H1 (cell line): ENCODE data around the gene TRPV4. TPM values are rescaled to one million over a fixed set of nuclear protein-coding genes. Genes with fewer than 3 reads are reported as not detected.

Source experiments
- CTCF ChIA-PET: fragments of 300-600 bp; sonication (Branson Sonifier 250); formaldehyde crosslinking; loops from one replicate; lab custom pipeline; 2021; ENCODE audit not compliant: partially characterized antibody; lab: Charles Lee
- POLR2A ChIA-PET: fragments of 300-600 bp; sonication (Branson Sonifier 250); formaldehyde crosslinking; loops from one replicate; lab custom pipeline; 2021; ENCODE audit warnings: inconsistent platforms; ENCODE audit not compliant: partially characterized antibody; lab: Charles Lee
- DNase-seq, 2 experiments: peaks; one replicate each; pipeline versions ENCODE4 v3.0.0 to v3.0.0-alpha.2; 2010 to 2022; ENCODE audit warnings: low spot score in 2 of 2, low read depth in 1 of 2, mixed read lengths in 1 of 2
- FAIRE-seq: peaks from 2 replicates; lab custom pipeline; 2011; peaks lifted over from hg19 to GRCh38; lab: Jason Lieb, UNC
- H2AFZ ChIP-seq: 2 replicates; pipeline ENCODE4 v1.8.1; 2012; ENCODE audit warnings: low read length, inconsistent platforms
- H2AK5ac ChIP-seq: 2 replicates; pipeline ENCODE4 v1.6.1; 2013; ENCODE audit warnings: low read depth, low read length
- H2BK120ac ChIP-seq: replicated peaks from 2 replicates; pipeline ENCODE3; 2013; ENCODE audit warnings: low read depth, low read length, inconsistent platforms
- H2BK12ac ChIP-seq: 2 replicates; pipeline ENCODE4 v1.6.1; 2013; ENCODE audit warnings: low read depth, low read length
- H2BK15ac ChIP-seq: 2 replicates; pipeline ENCODE4 v1.6.1; 2013; ENCODE audit warnings: low read length
- H2BK20ac ChIP-seq: 2 replicates; pipeline ENCODE4 v1.6.1; 2013; ENCODE audit warnings: low read length
- H2BK5ac ChIP-seq: 2 replicates; pipeline ENCODE4 v1.6.1; 2013; ENCODE audit warnings: low read depth, low read length
- H3K14ac ChIP-seq: 2 replicates; pipeline ENCODE4 v1.6.1; 2013; ENCODE audit warnings: inconsistent platforms; ENCODE audit not compliant: insufficient read length
- H3K18ac ChIP-seq: 2 replicates; pipeline ENCODE4 v1.6.1; 2013; ENCODE audit warnings: low read length; ENCODE audit errors: extremely low read depth
- H3K23ac ChIP-seq: 2 replicates; pipeline ENCODE4 v1.6.1; 2013; ENCODE audit warnings: inconsistent platforms; ENCODE audit not compliant: insufficient read length
- H3K23me2 ChIP-seq: 2 replicates; pipeline ENCODE4 v1.6.1; 2013; ENCODE audit warnings: low read depth, low read length
- H3K27ac ChIP-seq: 2 replicates; pipeline ENCODE4 v1.6.1; 2011; ENCODE audit warnings: low read depth, low read length, inconsistent platforms
- H3K27me3 ChIP-seq, 4 experiments: replicated peaks in 1 of 4; 1 replicate in 1 of 4; 2 replicates in 3 of 4; pipeline versions ENCODE4 v1.6.1 to v1.8.1; 2011 to 2013; ENCODE audit warnings: low read length in 3 of 4, mild to moderate bottlenecking in 3 of 4, inconsistent platforms in 2 of 4, mixed read lengths in 2 of 4, moderate library complexity in 1 of 4; ENCODE audit not compliant: control insufficient read depth in 3 of 4, insufficient read depth in 3 of 4; ENCODE audit errors: extremely low read depth in 1 of 4
- H3K36me3 ChIP-seq, 4 experiments: 2 replicates each; pipeline versions ENCODE4 v1.6.1 to v1.8.1; 2011 to 2013; ENCODE audit warnings: mild to moderate bottlenecking in 4 of 4, low read length in 3 of 4, moderate library complexity in 2 of 4, control low read depth in 1 of 4, inconsistent platforms in 1 of 4; ENCODE audit not compliant: insufficient read depth in 4 of 4, control insufficient read depth in 2 of 4
- H3K4ac ChIP-seq: replicated peaks from 2 replicates; pipeline ENCODE3; 2013; ENCODE audit warnings: low read length, low read depth, mixed read lengths, inconsistent platforms; ENCODE audit not compliant: insufficient read length
- H3K4me1 ChIP-seq, 4 experiments: replicated peaks in 1 of 4; 1 replicate in 1 of 4; 2 replicates in 3 of 4; pipeline versions ENCODE4 v1.6.1 to v1.8.1; 2011 to 2013; ENCODE audit warnings: low read length in 3 of 4, inconsistent platforms in 2 of 4, mixed read lengths in 1 of 4; ENCODE audit not compliant: insufficient read depth in 4 of 4, control insufficient read depth in 3 of 4
- H3K4me2 ChIP-seq, 2 experiments: 2 replicates each; pipeline versions ENCODE4 v1.6.1 to v1.8.1; 2011 to 2013; ENCODE audit warnings: low read depth in 2 of 2, low read length in 2 of 2, control low read depth in 1 of 2, inconsistent platforms in 1 of 2, mild to moderate bottlenecking in 1 of 2; ENCODE audit not compliant: insufficient read depth in 1 of 2
- H3K4me3 ChIP-seq, 4 experiments: fragments of 200-600, 300-600 bp in 1 of 4; sonication (generic), shearing (Covaris generic), sonication (Bioruptor Twin) in 1 of 4; 2 replicates each; pipeline versions ENCODE4 v1.5.1 to v1.8.1; 2011 to 2016; ENCODE audit warnings: low read length in 4 of 4, low read depth in 3 of 4, control low read depth in 2 of 4, inconsistent platforms in 2 of 4, mild to moderate bottlenecking in 2 of 4, mixed read lengths in 1 of 4, moderate library complexity in 1 of 4; ENCODE audit not compliant: insufficient read depth in 2 of 4; ENCODE audit errors: extremely low read depth in 1 of 4
- H3K56ac ChIP-seq: replicated peaks from 2 replicates; pipeline ENCODE3; 2013; ENCODE audit warnings: low read depth, mild to moderate bottlenecking, mixed read lengths, low read length, inconsistent platforms; ENCODE audit not compliant: insufficient read length
- H3K79me1 ChIP-seq: 2 replicates; pipeline ENCODE4 v1.6.1; 2013; ENCODE audit warnings: low read depth, low read length, control low read depth
- H3K79me2 ChIP-seq, 2 experiments: 2 replicates each; pipeline versions ENCODE4 v1.6.1 to v1.8.1; 2012 to 2013; ENCODE audit warnings: low read length in 2 of 2, mild to moderate bottlenecking in 2 of 2, inconsistent platforms in 1 of 2; ENCODE audit not compliant: insufficient read depth in 2 of 2, control insufficient read depth in 1 of 2
- H3K9ac ChIP-seq, 4 experiments: replicated peaks in 1 of 4; 1 replicate in 1 of 4; 2 replicates in 3 of 4; pipeline versions ENCODE4 v1.6.1 to v1.8.1; 2011 to 2013; ENCODE audit warnings: low read depth in 3 of 4, low read length in 3 of 4, control low read depth in 2 of 4, mild to moderate bottlenecking in 2 of 4, moderate library complexity in 2 of 4, inconsistent platforms in 1 of 4; ENCODE audit errors: extremely low read depth in 1 of 4
- H3K9me3 ChIP-seq, 2 experiments: 2 replicates each; pipeline versions ENCODE4 v1.6.1 to v1.8.1; 2012 to 2013; ENCODE audit warnings: mild to moderate bottlenecking in 2 of 2, moderate library complexity in 2 of 2, control low read depth in 1 of 2, inconsistent platforms in 1 of 2, low read depth in 1 of 2, low read length in 1 of 2, mixed read lengths in 1 of 2; ENCODE audit not compliant: insufficient read depth in 2 of 2
- H4K20me1 ChIP-seq, 2 experiments: replicated peaks in 1 of 2; 2 replicates each; pipeline versions ENCODE3 to v1.8.1; 2011 to 2013; ENCODE audit warnings: inconsistent platforms in 2 of 2, low read length in 2 of 2, mild to moderate bottlenecking in 1 of 2; ENCODE audit not compliant: insufficient read depth in 2 of 2, control insufficient read depth in 1 of 2
- H4K5ac ChIP-seq: 2 replicates; pipeline ENCODE4 v1.6.1; 2013; ENCODE audit warnings: low read length, low read depth, mixed read lengths, inconsistent platforms; ENCODE audit not compliant: insufficient read length
- H4K8ac ChIP-seq: 2 replicates; pipeline ENCODE4 v1.8.0; 2013; ENCODE audit warnings: mild to moderate bottlenecking, moderate library complexity, low read length, inconsistent platforms; ENCODE audit not compliant: insufficient read depth; ENCODE audit errors: extremely low read depth
- H4K91ac ChIP-seq: replicated peaks from 2 replicates; pipeline ENCODE3; 2013; ENCODE audit warnings: low read length, mixed read lengths, inconsistent platforms; ENCODE audit not compliant: insufficient read length
- ASH2L ChIP-seq: fragments of 200-600, 300-600 bp; sonication (generic); IDR thresholded peaks from one replicate; pipeline ENCODE4 v1.7.1; 2017; ENCODE audit warnings: low read length
- ATF2 ChIP-seq: IDR thresholded peaks from 2 replicates; pipeline ENCODE4 v1.6.1; 2012; ENCODE audit warnings: low read length, inconsistent platforms
- BCL11A ChIP-seq, 2 experiments: IDR thresholded peaks; one replicate each; pipeline ENCODE4 v1.6.1; 2011; ENCODE audit warnings: low read depth in 2 of 2, low read length in 2 of 2, mild to moderate bottlenecking in 2 of 2
- BRCA1 ChIP-seq: IDR thresholded peaks from 2 replicates; pipeline ENCODE4 v1.6.1; 2012; ENCODE audit warnings: low read depth, low read length, improper control_type of control experiment
- CREB1 ChIP-seq: IDR thresholded peaks from 2 replicates; pipeline ENCODE4 v1.6.1; 2012; ENCODE audit warnings: inconsistent platforms
- CTBP2 ChIP-seq: IDR thresholded peaks from 2 replicates; pipeline ENCODE4 v1.7.0; 2011; ENCODE audit warnings: borderline replicate concordance, mild to moderate bottlenecking, moderate library complexity, mixed read lengths, low read length; ENCODE audit not compliant: insufficient read depth, insufficient read length
- EZH2 ChIP-seq: fragments of 200-600 bp; sonication (generic); IDR thresholded peaks from 2 replicates; pipeline ENCODE4 v1.7.1; 2012; ENCODE audit warnings: low read depth, mild to moderate bottlenecking, moderate library complexity, low read length, inconsistent platforms; ENCODE audit not compliant: severe bottlenecking
- FOSL1 ChIP-seq: IDR thresholded peaks from 2 replicates; pipeline ENCODE4 v1.6.1; 2011; ENCODE audit warnings: mild to moderate bottlenecking, low read depth, low read length, moderate library complexity; ENCODE audit not compliant: insufficient read depth
- GTF2F1 ChIP-seq: IDR thresholded peaks from 2 replicates; pipeline ENCODE4 v1.6.1; 2012; ENCODE audit warnings: low read depth, low read length, improper control_type of control experiment, borderline replicate concordance
- POU5F1 ChIP-seq: IDR thresholded peaks from 2 replicates; pipeline ENCODE4 v1.6.1; 2011; ENCODE audit warnings: low read depth, mild to moderate bottlenecking, low read length, moderate library complexity
- RFX5 ChIP-seq: IDR thresholded peaks from 2 replicates; pipeline ENCODE4 v1.6.1; 2011; ENCODE audit warnings: low read depth, low read length, improper control_type of control experiment, borderline replicate concordance
- USF2 ChIP-seq: IDR thresholded peaks from 2 replicates; pipeline ENCODE4 v1.6.1; 2011; ENCODE audit warnings: low read length, improper control_type of control experiment
- WGBS, 2 experiments: shearing (Covaris generic) in 1 of 2; methylation state at CpG; one replicate each; pipeline versions ENCODE4 v1.1.6 to v1.1.7; 2013 to 2015; ENCODE audit warnings: low lambda C conversion rate in 2 of 2, mixed read lengths in 2 of 2, inconsistent platforms in 1 of 2, low coverage in 1 of 2, missing lambda C conversion rate in 1 of 2; ENCODE audit not compliant: insufficient replicate concordance in 2 of 2, insufficient coverage in 1 of 2, insufficient read length in 1 of 2; ENCODE audit errors: extremely low coverage in 1 of 2, missing lambda C conversion rate in 1 of 2; 5-methylcytosine and 5-hydroxymethylcytosine counted together
- polyA plus RNA-seq, 7 experiments: library from polyadenylated mRNA; depleted of rRNA in 3 of 7; stranded (reverse) in 5 of 7; unstranded in 2 of 7; fragments of >200 nt in 5 of 7; fragments of 200-250 nt in 2 of 7; gene quantifications; 1 replicate in 5 of 7; 2 replicates in 1 of 7; 4 replicates in 1 of 7; pipeline versions ENCODE4 v1.2.1 to v1.2.3, GENCODE V29; 2011 to 2013; ENCODE audit warnings: missing spikeins in 2 of 7, mixed read lengths in 2 of 7
- total RNA-seq: library from RNA; stranded (reverse); fragmentation: NEBNext Ultra II Directional; extraction: Animal tissue kit (Norgen Biotek cat#: 25700); gene quantifications from 2 replicates; pipeline ENCODE4 v1.2.1, GENCODE V29; 2021

Gene TRPV4
- total and polyA plus RNA-seq, 2 of the 8 experiments (the other 6 are each of a cell fraction or from before 2014, with no cell fraction given): 2.1 to 6.2 TPM

- no peak overlapping the region for H2BK12ac ChIP-seq
- TF ChIP-seq CREB1 (no peak), FOSL1 (no peak), EZH2 (no peak), CTBP2 (no peak), GTF2F1 (no peak), BCL11A (IDR thresholded peaks at IDR 0.05; ENCODE audit: low read depth in 2 of 2, low read length in 2 of 2) (no peak), BRCA1 (no peak), POU5F1 (no peak), ASH2L (no peak), USF2 (no peak), RFX5 (no peak), ATF2 (no peak)
- POLR2A ChIA-PET: no interaction called here
Observed at GRCh38 chr12:109782326-109782703, 50.9 kb downstream of the TRPV4 start.

More at GRCh38 chr12:109782326-109782703, 50.9 kb downstream of the TRPV4 start:
- Histone ChIP-seq H3K56ac (no peak overlapping the region), H3K4ac (no peak overlapping the region), H2BK15ac (no peak overlapping the region), H3K27ac (no peak overlapping the region), H4K5ac (no peak overlapping the region), H3K14ac (no peak overlapping the region), H3K9ac (no peak overlapping the region), H4K8ac (no peak overlapping the region; the same call in 1 of the 2 replicates), H2AK5ac (no peak overlapping the region), H3K4me1 (0 out of 7 replicates have a peak, but pooled peaks cover 0 to 3% (median 0%) of the 10 kb centered on the region in 4 experiments), H4K91ac (no peak overlapping the region), H3K79me2 (no peaks in the 10 kb centered on the region), H2AFZ (no peak overlapping the region), H3K4me2 (no peak overlapping the region), H4K20me1 (peaks cover 0 to 2% of the 10 kb centered on the region in 2 experiments), H2BK5ac (no peak overlapping the region), H3K23ac (no peak overlapping the region), H3K18ac (no peak overlapping the region), H3K36me3 (no peaks in the 10 kb centered on the region), H3K4me3 (no peak overlapping the region), H3K9me3 (no peaks in the 10 kb centered on the region; a peak in 1 of 4 replicates), H3K23me2 (no peaks in the 10 kb centered on the region), H3K79me1 (no peaks in the 10 kb centered on the region), H2BK20ac (no peak overlapping the region), H2BK120ac (no peak overlapping the region), H3K27me3 (no peaks in the 10 kb centered on the region)
- WGBS, 2 experiments: 83% methylated on average over 9 of the region's 9 CpGs; no CpG with 5 or more reads in 1 of the 2 experiments
- DNase-seq (no peak), FAIRE-seq (no peak)
- CTCF ChIA-PET: interaction anchor here (0.6 to 2.1 kb wide), 8 partner anchors 9 to 265 kb away, joined by 3 to 5 read pairs (median 4); no protein-coding TSS in a partner anchor
